Suppressor macrophage treated with lipopolysaccharide for 4 hours (primary cell): ENCODE measurements around the gene ADNP.
"Not testable (repeated sequence)": the region's sequence is repeated elsewhere in the genome, so short reads cannot be mapped to it uniquely, and the experiment has no call there.

ENCODE experiments used
- DNase-seq: peaks from one replicate; pipeline ENCODE4 v3.0.0-alpha.2; 2020

Gene ADNP

GRCh38 chr20:50898475-50898874, 32.8 kb downstream of the ADNP start:
- DNase-seq = no peak

DNA sequence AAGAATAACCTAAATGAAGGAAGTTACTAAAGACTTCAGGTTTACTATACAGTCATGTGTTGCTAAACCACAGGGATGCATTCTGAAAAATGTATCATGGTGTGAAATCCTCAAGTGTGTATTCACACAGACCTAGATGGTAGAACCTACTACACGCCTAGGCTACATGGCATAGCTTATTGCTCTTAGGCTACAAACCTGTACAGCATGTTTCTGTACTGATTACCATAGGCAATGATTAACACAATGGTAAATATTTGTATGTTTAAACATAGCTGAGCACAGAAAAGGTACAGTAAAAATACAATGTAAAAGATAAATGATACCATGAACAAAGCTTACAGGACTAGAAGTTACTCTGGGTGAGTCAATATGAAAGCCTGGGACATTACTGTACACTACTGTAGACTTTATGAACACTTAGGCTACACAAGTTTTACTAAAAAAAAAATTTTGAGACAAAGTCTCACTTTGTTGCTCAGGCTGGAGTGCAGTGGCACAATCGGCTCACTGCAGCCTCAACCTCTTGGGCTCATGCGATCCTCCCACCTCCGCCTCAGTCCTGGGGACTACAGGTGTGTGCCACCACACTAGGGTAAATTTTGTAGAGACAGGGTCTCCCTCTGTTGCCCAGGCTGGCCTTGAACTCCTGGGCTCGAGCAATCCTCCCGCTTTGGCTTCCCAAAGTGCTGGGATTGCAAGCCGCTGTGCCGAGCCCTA, 36.0 kb downstream of the ADNP start:
- DNase-seq = no peak

- DNase-seq = no peak
Observed at GRCh38 chr20:50893620-50894019, 37.6 kb downstream of the ADNP start.

DNA sequence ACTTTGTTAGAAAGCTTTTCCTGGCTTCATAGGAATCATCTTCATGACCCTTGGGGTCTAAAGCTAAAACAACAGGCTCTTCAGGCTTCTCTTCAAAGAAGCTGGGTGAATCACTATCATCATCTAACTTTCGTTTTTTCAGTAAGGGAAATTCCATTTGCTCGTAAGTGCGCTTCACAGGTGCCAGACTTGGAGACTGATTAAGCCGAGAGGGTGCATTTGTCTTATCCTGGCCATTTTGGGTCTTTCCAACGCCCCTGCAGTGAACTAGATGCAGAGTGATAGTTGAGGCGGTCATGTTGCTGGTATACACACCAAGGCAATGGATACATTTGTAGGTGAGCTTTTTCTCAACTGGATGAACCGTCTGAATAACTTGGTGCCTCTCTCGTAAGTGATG, 38.8 kb downstream of the ADNP start:
- DNase-seq = no peak

DNA sequence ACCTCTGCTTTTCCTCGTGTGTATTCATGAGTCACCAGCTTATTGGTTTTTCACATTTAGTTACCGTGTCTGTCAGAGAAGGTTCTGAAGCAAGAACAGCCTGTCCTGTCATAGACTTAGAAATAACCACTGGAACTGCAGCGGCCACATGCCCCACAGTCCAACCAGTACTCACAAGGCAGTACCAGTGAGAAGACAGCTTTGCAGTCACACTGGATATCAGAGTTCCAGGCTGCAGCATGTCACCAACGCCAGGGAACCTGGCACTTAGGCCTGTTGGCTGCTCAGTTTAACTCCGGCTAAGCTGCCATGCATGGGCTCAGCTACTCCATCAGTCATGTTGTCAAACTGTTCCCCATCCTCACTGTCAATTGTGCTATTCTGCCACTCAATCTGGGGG, 40.1 kb downstream of the ADNP start:
- DNase-seq = no peak

GRCh38 chr20:50887576-50887975, 43.7 kb downstream of the ADNP start:
- no peak for DNase-seq

DNA sequence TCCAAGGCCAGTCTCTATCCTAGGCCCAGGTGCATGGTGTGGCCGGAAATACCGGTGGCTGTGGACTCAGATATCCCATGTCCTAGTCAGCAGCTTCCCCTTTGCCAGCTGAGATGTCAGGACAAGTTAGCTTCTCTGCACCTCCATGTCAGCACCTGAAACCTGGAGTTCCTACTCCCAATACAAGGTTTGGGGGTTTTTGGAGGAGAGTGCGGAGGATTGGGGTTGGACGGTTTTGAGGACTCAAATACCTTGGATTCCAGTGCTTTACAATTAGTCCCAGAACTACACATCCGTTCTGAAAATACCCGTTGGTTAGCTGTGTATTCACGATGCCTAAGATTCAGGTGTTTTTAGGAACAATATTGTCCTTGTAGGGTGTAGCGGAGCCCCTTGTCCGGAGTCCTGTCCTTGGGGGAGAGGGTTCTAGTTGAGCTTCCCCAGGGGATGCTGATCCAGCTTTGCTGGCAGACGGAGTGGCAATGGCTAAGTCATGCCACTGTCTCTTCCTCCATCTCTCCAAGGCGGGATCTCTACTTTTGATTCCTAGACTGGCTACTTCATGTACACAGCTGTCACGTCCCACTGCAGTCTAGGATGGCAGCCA, 45.0 kb downstream of the ADNP start:
- no peak for DNase-seq

GRCh38 chr20:50885781-50886180, 45.5 kb downstream of the ADNP start:
- no peak for DNase-seq

DNA sequence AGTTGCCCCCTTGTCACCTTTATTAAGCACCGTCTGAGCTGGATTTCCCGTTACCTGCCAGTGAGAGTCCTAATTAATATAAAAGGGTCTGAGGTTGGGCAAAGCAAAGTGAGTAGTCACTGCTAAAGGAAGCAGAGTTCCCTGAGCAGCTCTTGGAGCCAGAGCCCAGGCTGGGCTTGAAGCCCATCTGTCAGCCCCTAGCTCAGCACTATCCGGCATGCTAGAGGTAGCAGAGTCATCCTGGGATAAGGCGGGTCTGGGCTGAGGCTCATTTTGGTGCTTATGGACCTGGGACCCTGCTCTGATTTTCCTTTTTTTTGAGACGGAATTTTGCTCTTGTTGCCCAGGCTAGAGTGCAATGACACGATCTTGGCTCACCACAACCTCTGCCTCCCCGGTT, 46.2 kb downstream of the ADNP start:
- DNase-seq = no peak

DNA sequence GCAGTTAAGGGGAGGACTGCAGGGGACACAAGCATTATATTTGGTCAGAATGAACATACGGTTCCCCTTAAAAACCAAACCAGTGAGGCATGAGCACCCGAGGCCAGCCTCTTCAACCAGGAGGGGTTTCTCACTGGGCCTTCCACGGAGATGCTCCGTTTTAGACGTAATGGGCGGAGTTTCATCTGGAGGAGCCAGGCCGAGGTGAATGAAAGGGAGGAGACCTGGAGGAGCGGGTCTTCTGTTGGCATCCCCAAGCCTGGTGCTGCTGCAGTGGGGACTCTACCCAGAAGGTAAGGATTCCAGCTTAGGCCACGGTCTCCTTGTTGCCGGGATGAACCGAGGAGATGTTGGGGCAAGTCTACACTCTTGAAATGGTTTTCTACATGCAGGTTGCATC, 47.4 kb downstream of the ADNP start:
- DNase-seq = no peak

GRCh38 chr20:50881759-50882424, 49.3 kb downstream of the ADNP start:
- DNase-seq = not testable (repeated sequence)

GRCh38 chr20:50879649-50880550, 51.3 kb downstream of the ADNP start:
- DNase-seq = no peak

DNA sequence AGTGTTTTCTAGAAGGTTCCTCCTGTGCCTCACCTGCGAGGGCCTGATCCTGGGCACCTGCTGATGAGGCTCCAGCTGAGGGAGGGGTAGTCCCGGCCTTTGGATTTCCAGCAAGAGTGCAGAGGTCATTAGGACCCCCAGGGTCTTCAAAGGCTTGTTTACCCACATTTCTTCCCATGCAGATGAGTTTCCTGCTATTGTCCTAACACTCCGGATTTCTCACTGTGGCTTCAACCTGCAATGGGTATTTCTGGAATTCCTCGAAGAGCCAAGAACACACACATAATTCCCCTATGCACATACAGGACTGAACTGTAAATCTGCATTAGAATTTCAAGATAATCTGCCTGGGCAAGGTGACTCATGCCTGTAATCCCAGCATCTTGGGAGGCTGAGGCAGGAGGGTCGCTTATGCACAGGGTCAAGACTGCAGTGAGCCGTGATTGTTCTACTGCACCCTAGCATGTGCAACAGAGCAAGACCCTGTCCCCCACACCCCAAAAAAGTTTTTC, 53.9 kb downstream of the ADNP start:
- no peak for DNase-seq

DNA sequence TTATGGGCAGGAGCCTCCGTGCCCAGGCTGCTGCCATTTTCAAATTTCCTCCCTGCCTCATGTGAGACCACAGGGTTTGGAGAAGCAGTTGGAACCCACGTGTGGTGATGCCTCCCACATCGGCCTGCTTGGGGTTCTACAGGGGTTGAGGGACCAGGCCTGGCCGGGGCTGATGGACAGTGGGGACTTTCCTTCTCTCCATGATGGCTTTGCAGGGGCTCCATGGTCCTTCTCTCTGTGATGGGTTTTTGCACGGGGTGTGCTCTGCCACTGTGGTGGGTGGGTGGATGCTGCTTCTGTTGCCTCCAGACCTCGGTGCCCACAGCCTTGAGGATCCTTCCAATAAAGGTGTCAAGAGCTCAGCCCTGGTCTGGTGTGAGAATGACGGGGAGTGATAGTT, 54.4 kb downstream of the ADNP start:
- no peak for DNase-seq

DNA sequence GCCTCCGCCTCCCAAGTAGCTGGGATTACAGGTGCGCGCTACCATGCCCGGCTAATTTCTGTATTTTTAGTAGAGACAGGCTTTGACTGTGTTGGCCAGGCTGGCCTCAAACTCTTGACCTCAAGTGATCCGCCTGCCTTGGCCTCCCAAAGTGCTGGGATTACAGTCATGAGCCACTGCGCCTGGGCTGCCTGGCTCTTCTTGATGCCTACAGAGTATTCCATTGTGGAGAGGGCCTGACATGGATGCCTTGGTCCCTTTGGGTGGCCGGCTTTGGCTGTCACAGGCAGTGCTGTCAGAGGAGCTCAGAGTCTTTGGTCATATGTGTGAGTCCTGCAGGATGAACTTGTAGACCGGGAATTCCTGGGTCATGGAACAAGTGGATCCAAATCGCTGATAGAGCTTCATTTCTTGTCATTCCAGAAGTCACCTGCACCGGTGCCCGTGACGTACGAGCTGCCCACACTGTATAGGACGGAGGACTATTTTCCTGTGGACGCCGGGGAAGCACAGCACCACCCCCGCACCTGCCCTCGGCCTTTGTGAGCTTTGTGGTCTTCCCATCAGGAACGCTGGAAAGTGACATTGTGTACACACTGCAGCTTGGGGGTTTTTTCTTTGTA, 55.1 kb downstream of the ADNP start:
- no peak for DNase-seq

GRCh38 chr20:50874758-50875665, 56.2 kb downstream of the ADNP start:
- DNase-seq = no peak

DNA sequence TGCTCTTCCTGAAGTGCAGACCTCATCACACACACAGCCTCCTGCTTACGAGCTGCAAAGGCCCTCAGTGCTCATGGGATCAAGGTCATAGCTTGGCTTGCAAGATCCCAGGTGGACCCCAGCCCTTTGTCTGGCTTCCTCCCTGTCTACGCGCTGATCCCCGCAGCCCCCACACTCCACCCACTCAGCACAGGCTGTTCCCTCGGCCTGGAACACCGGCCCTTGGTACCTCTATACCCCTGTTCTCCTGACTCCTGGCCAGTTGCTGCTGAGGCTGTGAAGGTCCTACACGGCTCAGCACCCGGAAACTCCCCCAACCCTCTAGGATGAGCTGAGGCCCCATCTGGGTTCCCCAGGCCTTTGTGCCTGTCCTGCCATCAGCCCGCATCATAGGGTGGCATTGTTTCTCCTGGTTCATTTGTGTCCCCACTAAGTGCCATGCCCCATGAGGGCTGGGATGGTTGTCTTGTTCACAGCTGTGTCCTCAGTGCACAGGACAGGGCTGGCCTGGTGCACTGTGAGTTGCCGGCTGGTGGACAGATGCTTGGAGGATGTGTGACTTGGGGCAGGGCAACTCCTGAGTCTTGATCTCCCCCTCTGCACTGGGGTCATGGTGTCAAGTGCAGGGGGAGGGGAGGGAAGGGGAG, 57.0 kb downstream of the ADNP start:
- no peak for DNase-seq

GRCh38 chr20:50873585-50873984, 57.7 kb downstream of the ADNP start:
- DNase-seq = no peak

GRCh38 chr20:50872560-50873425, 58.4 kb downstream of the ADNP start:
- no peak for DNase-seq
